Body of pancreas (tissue), 4 donors: Measurements from ENCODE around the gene GMFB. TPM values are rescaled to one million over a fixed set of nuclear protein-coding genes. Genes with fewer than 3 reads are reported as not detected.

Source experiments
- ATAC-seq: fragments of 150-250 bp; one replicate; pipeline ENCODE4 v1.9.1; 2016
- DNase-seq, 4 donors: peaks; one replicate each; pipeline ENCODE4 v3.0.0-alpha.2; 2019
- H3K27ac ChIP-seq, 4 donors: fragments of 200-600 bp; sonication (generic); 1 replicate in 3 of 4; 2 replicates in 1 of 4; pipeline versions ENCODE4 v1.5.1 to v1.6.1; 2016 to 2019; ENCODE audit warnings: mild to moderate bottlenecking in 1 of 4, mixed read lengths in 1 of 4, moderate library complexity in 1 of 4
- H3K27me3 ChIP-seq, 2 donors: fragments of 200-600 bp; sonication (generic); one replicate each; pipeline ENCODE4 v1.6.0; 2016; ENCODE audit warnings: mild to moderate bottlenecking in 1 of 2
- H3K36me3 ChIP-seq, 2 donors: fragments of 200-600 bp; sonication (generic); replicated peaks in 1 of 2; 2 replicates each; pipeline ENCODE4 v1.5.1; 2016; ENCODE audit warnings: low read depth in 2 of 2; ENCODE audit not compliant: insufficient read depth in 1 of 2
- H3K4me1 ChIP-seq: fragments of 200-600 bp; sonication (generic); one replicate; pipeline ENCODE4 v1.6.0; 2016
- H3K4me3 ChIP-seq, 2 donors: fragments of 200-600 bp; sonication (generic); 1 replicate in 1 of 2; 2 replicates in 1 of 2; pipeline ENCODE4 v1.5.1; 2016 to 2019
- H3K9me3 ChIP-seq, 3 donors: fragments of 200-600 bp; sonication (generic); 1 replicate in 2 of 3; 2 replicates in 1 of 3; pipeline ENCODE4 v1.5.1; 2016
- CTCF ChIP-seq, 7 experiments: fragments of 450-650 bp in 4 of 7; fragments of 200-600 bp in 3 of 7; sonication (generic) in 3 of 7; IDR thresholded peaks; one replicate each; pipeline ENCODE4 v1.5.1; 2016 to 2019; ENCODE audit warnings: antibody characterized with exemption in 7 of 7
- POLR2A ChIP-seq, 3 donors: fragments of 450-650 bp; IDR thresholded peaks; one replicate each; pipeline ENCODE4 v1.6.1; 2016; ENCODE audit warnings: antibody characterized with exemption in 3 of 3, mild to moderate bottlenecking in 2 of 3
- WGBS, 2 donors: methylation state at CpG; one replicate each; pipeline ENCODE4 v1.1.5; 2017; 5-methylcytosine and 5-hydroxymethylcytosine counted together
- intact Hi-C: fragments of 100-400 bp; cut with DNase I; formaldehyde crosslinking; loops from one replicate; pipeline ENCODE4 v1.15.1; 2023
- total RNA-seq, 2 donors: library from RNA; depleted of rRNA; stranded (reverse); fragments of >200 nt; gene quantifications; one replicate each; pipeline ENCODE4 v1.1.0, GENCODE V29; 2016

GMFB gene
- total RNA-seq, 2 donors from 2014 or later = 24.7 to 26.5 TPM

DNA sequence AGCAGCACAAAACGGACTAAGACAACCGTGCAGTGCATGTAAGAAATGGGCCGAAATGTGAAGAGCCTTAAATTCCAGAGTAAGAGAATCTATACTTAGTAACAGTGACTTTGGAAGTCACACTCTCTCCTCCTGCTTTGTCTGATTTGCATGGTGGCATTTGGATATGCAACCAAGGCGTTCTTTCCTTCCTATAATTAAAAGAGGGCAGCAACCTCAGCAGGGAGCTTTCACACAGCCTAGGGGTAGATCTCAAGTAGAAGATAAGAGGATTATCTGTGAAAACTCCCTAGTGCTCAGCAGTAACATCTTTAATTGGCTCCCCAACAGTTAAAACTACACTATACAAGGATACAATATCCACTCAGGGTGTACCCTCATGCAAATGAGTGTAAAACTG lies 16.5 kb downstream of the GMFB start:
- intact Hi-C loops = no loop called here
- Histone ChIP-seq H3K36me3 (no peaks in the 10 kb centered on the region), H3K27me3 (no peaks in the 10 kb centered on the region), H3K27ac (no peak overlapping the region), H3K4me3 (no peak overlapping the region), H3K9me3 (peaks cover 0 to 4% (median 0%) of the 10 kb centered on the region in 3 donors), H3K4me1 (peaks cover 25% of the 10 kb centered on the region)
- WGBS, 2 donors = 94 to 96% methylated on average over 4 of the region's 4 CpGs
- DNase-seq = no peak
- ATAC-seq = no peak
- no peak for TF ChIP-seq POLR2A (IDR thresholded peaks at IDR 0.05)
- no peak for TF ChIP-seq CTCF (IDR thresholded peaks at IDR 0.05)

DNA sequence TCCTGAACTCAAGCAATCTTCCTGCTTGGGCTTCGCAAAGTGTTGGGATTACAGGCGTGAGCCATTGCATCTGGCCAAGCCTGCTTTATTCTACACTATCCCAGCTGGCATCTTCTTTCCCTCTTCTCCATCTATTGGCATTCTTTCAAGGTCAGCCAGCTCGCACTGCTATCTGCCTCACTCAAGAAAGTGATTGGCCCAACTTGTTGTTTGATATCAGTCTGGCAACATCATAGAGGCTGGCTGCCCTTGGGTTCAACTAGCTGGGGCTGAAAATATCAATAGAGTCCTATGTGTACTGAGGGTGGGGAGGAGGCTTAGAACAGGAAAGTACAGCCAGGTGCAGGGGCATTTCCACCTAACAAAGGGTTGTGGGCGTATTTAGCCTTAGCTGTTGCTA lies 17.1 kb downstream of the GMFB start:
- Histone ChIP-seq H3K4me1 (peaks cover 25% of the 10 kb centered on the region), H3K27me3 (no peaks in the 10 kb centered on the region), H3K4me3 (no peak overlapping the region), H3K9me3 (peaks cover 0 to 9% (median 0%) of the 10 kb centered on the region in 3 donors), H3K27ac (no peak overlapping the region), H3K36me3 (no peaks in the 10 kb centered on the region)
- ATAC-seq = no peak
- 55 to 59% methylated on average over 4 of the region's 4 CpGs for WGBS, 2 donors
- no peak for TF ChIP-seq CTCF (IDR thresholded peaks at IDR 0.05)
- no peak for TF ChIP-seq POLR2A (IDR thresholded peaks at IDR 0.05)
- no peak for DNase-seq
- intact Hi-C loops = no loop called here

GRCh38 chr14:54470701-54471100 lies 18.1 kb downstream of the GMFB start:
- peak; percentile 59 for ATAC-seq
- Histone ChIP-seq H3K4me1 (peaks cover 25% of the 10 kb centered on the region), H3K4me3 (no peak overlapping the region), H3K9me3 (peaks cover 0 to 9% (median 0%) of the 10 kb centered on the region in 3 donors), H3K27ac (no peak overlapping the region), H3K36me3 (no peaks in the 10 kb centered on the region), H3K27me3 (no peaks in the 10 kb centered on the region)
- intact Hi-C loops = no loop called here
- WGBS, 2 donors = 62 to 78% methylated on average over 4 of the region's 4 CpGs
- TF ChIP-seq POLR2A (IDR thresholded peaks at IDR 0.05) (no peak), CTCF (IDR thresholded peaks at IDR 0.05) (no peak)
- DNase-seq = peak in 2 of 4 donors; percentile 27 to 37

- H3K27me3 ChIP-seq = peaks cover 0 to 6% of the 10 kb centered on the region in 2 donors
- no peak overlapping the region for H3K27ac ChIP-seq
- no peak for TF ChIP-seq CTCF (IDR thresholded peaks at IDR 0.05)
- TF ChIP-seq POLR2A (IDR thresholded peaks at IDR 0.05) = no peak
- no peaks in the 10 kb centered on the region for H3K36me3 ChIP-seq
- intact Hi-C loops = no loop called here
- H3K4me1 ChIP-seq = peaks cover 20% of the 10 kb centered on the region
- DNase-seq (no peak), ATAC-seq (no peak)
- no peak overlapping the region for H3K4me3 ChIP-seq
- H3K9me3 ChIP-seq = peaks cover 0 to 9% (median 0%) of the 10 kb centered on the region in 3 donors
These were observed 21.5 kb downstream of the GMFB start for GRCh38 chr14:54467280-54467679.

GRCh38 chr14:54465654-54466053 lies 23.1 kb downstream of the GMFB start:
- 80 to 87% methylated on average over 4 of the region's 4 CpGs for WGBS, 2 donors
- Histone ChIP-seq H3K9me3 (peaks cover 0 to 9% (median 0%) of the 10 kb centered on the region in 3 donors), H3K36me3 (no peaks in the 10 kb centered on the region), H3K4me3 (no peak overlapping the region), H3K27me3 (peaks cover 0 to 10% of the 10 kb centered on the region in 2 donors), H3K4me1 (peaks cover 4% of the 10 kb centered on the region), H3K27ac (no peak overlapping the region)
- TF ChIP-seq POLR2A (IDR thresholded peaks at IDR 0.05) (no peak), CTCF (IDR thresholded peaks at IDR 0.05) (no peak)
- ATAC-seq (no peak), DNase-seq (no peak)
- intact Hi-C loops = no loop called here
